ENCODE measurements around the gene TFDP1. TPM values are rescaled to one million over a fixed set of nuclear protein-coding genes. Genes with fewer than 3 reads are reported as not detected.

TFDP1 gene, protein sequence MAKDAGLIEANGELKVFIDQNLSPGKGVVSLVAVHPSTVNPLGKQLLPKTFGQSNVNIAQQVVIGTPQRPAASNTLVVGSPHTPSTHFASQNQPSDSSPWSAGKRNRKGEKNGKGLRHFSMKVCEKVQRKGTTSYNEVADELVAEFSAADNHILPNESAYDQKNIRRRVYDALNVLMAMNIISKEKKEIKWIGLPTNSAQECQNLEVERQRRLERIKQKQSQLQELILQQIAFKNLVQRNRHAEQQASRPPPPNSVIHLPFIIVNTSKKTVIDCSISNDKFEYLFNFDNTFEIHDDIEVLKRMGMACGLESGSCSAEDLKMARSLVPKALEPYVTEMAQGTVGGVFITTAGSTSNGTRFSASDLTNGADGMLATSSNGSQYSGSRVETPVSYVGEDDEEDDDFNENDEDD
- 58.5 and 94.3 TPM in 2 replicates for total RNA-seq

DNA sequence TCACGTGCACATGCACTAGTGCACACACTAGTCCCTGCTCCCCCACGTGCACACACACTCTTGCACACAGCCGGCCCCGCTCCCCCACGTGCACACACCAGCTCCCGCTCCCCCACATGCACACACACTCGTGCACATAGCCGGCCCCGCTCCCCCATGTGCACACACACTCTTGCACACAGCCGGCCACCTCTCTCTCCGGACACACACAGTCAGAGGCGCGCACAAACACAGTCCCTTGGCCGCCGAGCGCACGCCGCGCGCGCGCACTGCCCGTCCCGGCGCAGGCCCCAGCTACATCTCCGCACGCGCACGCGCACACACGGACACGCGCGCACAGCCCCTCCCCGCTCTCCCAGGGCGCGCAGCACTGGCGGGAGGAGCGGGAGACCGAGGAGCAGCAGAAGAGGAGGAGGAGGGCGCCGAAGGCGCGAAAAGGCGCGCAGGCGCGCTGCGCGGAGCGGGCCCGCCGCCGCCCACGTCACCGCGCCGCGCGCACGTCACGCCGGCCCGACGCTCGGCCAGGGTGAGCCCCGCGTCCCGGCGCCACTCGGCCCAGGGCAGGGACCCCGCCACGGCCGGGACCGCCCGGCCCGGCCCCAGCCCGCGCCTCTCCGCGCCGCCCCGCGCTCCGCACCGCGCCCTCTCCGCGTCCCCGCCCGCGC, at the start of gene TFDP1:
TSS of gene TFDP1 (plus strand) at position 549 of the 665 bp plus-strand sequence. CDS start 1,085 bp downstream, outside the sequence.

DNA sequence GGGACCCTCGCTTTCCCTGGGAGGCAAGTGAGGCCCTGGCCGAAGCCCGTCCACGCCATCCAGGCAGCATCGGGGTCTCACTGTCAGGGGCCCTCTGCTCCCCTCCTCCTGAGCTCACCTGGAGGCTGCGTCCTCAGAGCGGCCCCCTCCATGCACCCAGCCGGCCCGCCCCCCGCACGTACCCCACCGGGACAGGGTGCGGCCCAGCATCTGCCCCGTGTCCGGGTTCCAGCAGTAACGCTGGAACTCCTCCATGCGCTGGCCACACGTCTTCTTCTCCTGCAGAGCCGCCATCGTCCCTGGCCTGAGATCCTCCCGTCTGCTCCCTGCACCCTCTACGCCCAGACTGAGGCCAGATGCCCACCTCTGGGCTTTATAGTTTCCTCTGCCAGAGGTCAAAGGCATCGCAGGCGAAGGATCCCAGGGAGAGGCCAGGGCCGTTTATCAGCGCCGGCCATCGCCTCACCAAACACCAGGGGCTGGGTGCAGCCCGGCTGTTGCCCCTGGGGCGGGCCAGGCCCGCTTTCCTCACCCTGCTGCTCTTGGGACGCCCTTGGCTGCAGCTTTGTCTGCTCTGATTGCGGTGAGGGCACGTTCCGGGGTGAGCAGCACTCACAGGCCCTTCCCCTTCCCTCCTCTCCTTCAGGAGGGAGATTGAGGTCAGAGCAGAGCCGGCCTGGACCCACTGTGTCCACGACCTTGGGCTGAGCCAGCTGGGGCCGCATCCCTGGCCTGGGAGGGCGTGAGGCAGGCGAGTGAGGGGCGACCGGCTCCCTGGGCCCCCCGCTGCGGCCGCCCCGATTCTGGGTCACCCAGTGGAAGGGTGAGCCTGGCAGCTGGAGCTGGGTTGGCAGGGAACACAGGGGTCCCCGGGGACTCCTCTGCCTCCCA, 73.5 kb downstream of the TFDP1 start, which contains the start of gene ATP4B:
TSS of gene ATP4B (minus strand) at position 348 of the 891 bp plus-strand sequence. CDS start at position 294, 54 bp downstream.

DNA sequence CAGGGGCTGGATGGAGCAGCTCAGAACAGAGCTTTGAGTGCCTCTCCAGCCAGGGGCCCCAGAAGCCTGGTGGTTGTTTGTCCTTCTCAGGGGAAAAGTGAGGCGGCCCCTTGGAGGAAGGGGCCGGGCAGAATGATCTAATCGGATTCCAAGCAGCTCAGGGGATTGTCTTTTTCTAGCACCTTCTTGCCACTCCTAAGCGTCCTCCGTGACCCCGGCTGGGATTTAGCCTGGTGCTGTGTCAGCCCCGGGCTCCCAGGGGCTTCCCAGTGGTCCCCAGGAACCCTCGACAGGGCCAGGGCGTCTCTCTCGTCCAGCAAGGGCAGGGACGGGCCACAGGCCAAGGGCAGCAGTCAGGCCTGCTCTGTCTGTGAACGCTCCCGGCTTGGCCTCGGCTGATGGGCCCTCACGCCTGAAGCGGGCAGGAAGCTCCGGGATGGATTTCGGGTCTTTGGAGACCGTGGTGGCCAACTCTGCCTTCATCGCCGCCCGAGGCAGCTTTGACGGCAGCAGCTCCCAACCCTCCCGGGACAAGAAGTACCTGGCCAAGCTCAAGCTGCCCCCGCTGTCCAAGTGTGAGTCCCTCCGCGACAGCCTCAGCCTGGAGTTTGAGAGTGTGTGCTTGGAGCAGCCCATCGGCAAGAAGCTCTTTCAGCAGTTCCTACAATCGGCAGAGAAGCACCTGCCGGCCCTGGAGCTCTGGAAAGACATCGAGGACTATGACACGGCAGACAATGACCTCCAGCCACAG, 82.6 kb downstream of the TFDP1 start, which contains the start of gene GRK1:
TSS of gene GRK1 (plus strand) at position 269 of the 751 bp plus-strand sequence. CDS start at position 437, 168 bp downstream.

Other genes with a start within 250 kb of the TFDP1 start
- not detected in 2 replicates for gene GRTP1, start 220.6 kb upstream of the TFDP1 start, total RNA-seq
- gene ADPRHL1, start 131.3 kb upstream of the TFDP1 start, total RNA-seq, result 1.1 and 1.3 TPM in 2 replicates
- gene DCUN1D2, start 94.0 kb upstream of the TFDP1 start, total RNA-seq, result 8.4 and 8.8 TPM in 2 replicates
- under 0.01 TPM in 1 of 2 replicates, not detected in the other for gene ATP4B, start 73.4 kb downstream of the TFDP1 start, total RNA-seq
- under 0.01 TPM in 1 of 2 replicates, not detected in the other for gene GRK1, start 82.5 kb downstream of the TFDP1 start, total RNA-seq
- 24.8 and 36.1 TPM in 2 replicates for gene TMEM255B, start 174.5 kb downstream of the TFDP1 start, total RNA-seq

All from vein endothelial cell (primary cell).